Fibroblast of villous mesenchyme (primary cell): ENCODE measurements around the gene SPRYD3. TPM values are rescaled to one million over a fixed set of nuclear protein-coding genes. Genes with fewer than 3 reads are reported as not detected.

Experiments
- DNase-seq: peaks from one replicate; pipeline ENCODE4 v3.0.0-alpha.2; 2010; ENCODE audit warnings: low read depth
- H3K4me3 ChIP-seq: 2 replicates; pipeline ENCODE4 v1.5.1; 2011; ENCODE audit warnings: low read depth, mild to moderate bottlenecking, low read length
- CTCF ChIP-seq: IDR thresholded peaks from 2 replicates; pipeline ENCODE4 v1.5.1; 2012; ENCODE audit warnings: low read depth, mild to moderate bottlenecking, low read length; ENCODE audit not compliant: insufficient read depth
- small RNA-seq: library from RNA; depleted of rRNA; stranded (forward); fragments of <200 nt; gene quantifications from one replicate; pipeline ENCODE3, GENCODE V24; 2012
- total RNA-seq: library from RNA; depleted of rRNA; stranded (reverse); fragments of >200 nt; gene quantifications from 2 replicates; pipeline ENCODE4 v1.2.3, GENCODE V29; 2012

Gene SPRYD3
- total RNA-seq, 1 donor = 19.4 TPM

GRCh38 chr12:53025250-53025649 lies 53.9 kb downstream of the SPRYD3 start:
- H3K4me3 ChIP-seq = no peak overlapping the region
- no peak for DNase-seq
- TF ChIP-seq CTCF = no peak

GRCh38 chr12:53014709-53015108 lies 64.5 kb downstream of the SPRYD3 start:
- no peak for TF ChIP-seq CTCF
- DNase-seq = no peak
- no peak overlapping the region for H3K4me3 ChIP-seq

Small RNAs within 50 kb of the gene (small RNA-seq; reads per million reads assigned to genes)
- not detected for gene MIR6757

Other genes with a start within 250 kb of the SPRYD3 start
- not detected in 2 replicates for gene KRT79, start 245.1 kb downstream of the SPRYD3 start, total RNA-seq
- gene KRT78, start 230.4 kb downstream of the SPRYD3 start, total RNA-seq = not detected in 2 replicates
- 57.0 and 74.7 TPM in 2 replicates for gene KRT8, start 174.3 kb downstream of the SPRYD3 start, total RNA-seq
- 989 and 1,804 TPM in 2 replicates for gene KRT18, start 130.3 kb downstream of the SPRYD3 start, total RNA-seq
- 838 and 849 TPM in 2 replicates for gene EIF4B, start 72.9 kb downstream of the SPRYD3 start, total RNA-seq
- 36.7 and 46.1 TPM in 2 replicates for gene TNS2, start 29.3 kb downstream of the SPRYD3 start, total RNA-seq
- 277 and 396 TPM in 2 replicates for gene IGFBP6, start 18.3 kb upstream of the SPRYD3 start, total RNA-seq
- not detected in 2 replicates for gene SOAT2, start 24.1 kb upstream of the SPRYD3 start, total RNA-seq
- gene ZNF740, start 101.3 kb upstream of the SPRYD3 start, total RNA-seq = 10.6 and 10.8 TPM in 2 replicates
- 5.5 and 7.8 TPM in 2 replicates for gene CSAD, start 101.5 kb upstream of the SPRYD3 start, total RNA-seq
- under 0.01 TPM in 1 of 2 replicates, not detected in the other for gene ITGB7, start 127.9 kb upstream of the SPRYD3 start, total RNA-seq
- 28.0 and 29.4 TPM in 2 replicates for gene RARG, start 152.8 kb upstream of the SPRYD3 start, total RNA-seq
- gene ESPL1, start 188.9 kb upstream of the SPRYD3 start, total RNA-seq = 4.8 and 6.5 TPM in 2 replicates
- 328 and 382 TPM in 2 replicates for gene PFDN5, start 216.2 kb upstream of the SPRYD3 start, total RNA-seq
- 30.2 and 39.6 TPM in 2 replicates for gene MYG1, start 220.3 kb upstream of the SPRYD3 start, total RNA-seq
- 42.8 and 43.6 TPM in 2 replicates for gene AAAS, start 242.2 kb upstream of the SPRYD3 start, total RNA-seq